HL-60 (cell line): ENCODE measurements around the gene TBC1D22A.

ENCODE experiments used
- DNase-seq, 2 experiments: peaks; one replicate each; pipeline ENCODE4 v3.0.0-alpha.2; 2010 to 2020; ENCODE audit warnings: low read depth in 1 of 2, low spot score in 1 of 2
- H3K27ac ChIP-seq: fragments of 250-450 bp; sonication (Bioruptor Pico); replicated peaks from 2 replicates; pipeline ENCODE4 v1.5.1; 2020; ENCODE audit warnings: mild to moderate bottlenecking, moderate library complexity
- H3K27me3 ChIP-seq: fragments of 250-450 bp; sonication (Bioruptor Pico); 2 replicates; pipeline ENCODE4 v1.5.1; 2021; ENCODE audit warnings: mild to moderate bottlenecking, moderate library complexity; ENCODE audit not compliant: insufficient read depth, poor library complexity, severe bottlenecking
- H3K4me3 ChIP-seq: replicated peaks from 2 replicates; pipeline ENCODE4 v1.5.1; 2011; ENCODE audit warnings: mild to moderate bottlenecking, control low read depth, low read length; ENCODE audit not compliant: insufficient read depth
- CTCF ChIP-seq: IDR thresholded peaks from one replicate; pipeline ENCODE4 v1.5.1; 2011; ENCODE audit warnings: low read length, control low read depth, inconsistent platforms; ENCODE audit not compliant: insufficient read depth
- GABPA ChIP-seq: IDR thresholded peaks from 2 replicates; pipeline ENCODE4 v1.6.1; 2012; ENCODE audit warnings: low read depth
- POLR2AphosphoS5 ChIP-seq: IDR thresholded peaks from 2 replicates; pipeline ENCODE4 v1.6.1; 2012; ENCODE audit warnings: low read depth
- REST ChIP-seq: IDR thresholded peaks from 2 replicates; pipeline ENCODE4 v1.6.1; 2012; ENCODE audit warnings: low read depth; ENCODE audit not compliant: insufficient replicate concordance
- SPI1 ChIP-seq: IDR thresholded peaks from 2 replicates; pipeline ENCODE4 v1.6.1; 2012; ENCODE audit warnings: low read depth, mild to moderate bottlenecking, borderline replicate concordance

The TBC1D22A gene

GRCh38 chr22:47100019-47100418 lies 337.6 kb downstream of the TBC1D22A start:
- no peak for DNase-seq
- TF ChIP-seq POLR2AphosphoS5 (no peak), REST (no peak), CTCF (no peak)
- Histone ChIP-seq H3K27ac (no peak overlapping the region), H3K4me3 (no peak overlapping the region), H3K27me3 (no peaks in the 10 kb centered on the region)

GRCh38 chr22:47100646-47101200 lies 338.3 kb downstream of the TBC1D22A start:
- Histone ChIP-seq H3K4me3 (no peak overlapping the region), H3K27me3 (no peaks in the 10 kb centered on the region), H3K27ac (no peak overlapping the region)
- no peak for DNase-seq
- TF ChIP-seq SPI1 (no peak), POLR2AphosphoS5 (no peak), CTCF (no peak)

GRCh38 chr22:47101321-47101885 lies 339.0 kb downstream of the TBC1D22A start:
- no peak overlapping the region for H3K4me3 ChIP-seq
- TF ChIP-seq CTCF (no peak), REST (no peak), POLR2AphosphoS5 (no peak), GABPA (no peak), SPI1 (no peak)
- DNase-seq: no peak
- no peak overlapping the region for H3K27ac ChIP-seq
- H3K27me3 ChIP-seq: no peaks in the 10 kb centered on the region

- Histone ChIP-seq H3K27me3 (no peaks in the 10 kb centered on the region), H3K27ac (no peak overlapping the region), H3K4me3 (no peak overlapping the region)
- no peak for TF ChIP-seq SPI1
- no peak for TF ChIP-seq REST
- no peak for TF ChIP-seq CTCF
- TF ChIP-seq POLR2AphosphoS5: no peak
- no peak for DNase-seq
Observed at GRCh38 chr22:47102081-47102480, 339.6 kb downstream of the TBC1D22A start.
